GM21717 (cell line): Measurements from ENCODE around the gene SPDYE6.
"Not testable (repeated sequence)": the region's sequence is repeated elsewhere in the genome, so short reads cannot be mapped to it uniquely, and the experiment has no call there.

Experiments
- ATAC-seq: cut with Tn5 transposase; IDR thresholded peaks from one replicate; pipeline ENCODE4 v1.9.1; 2021; ENCODE audit warnings: mild to moderate bottlenecking, moderate library complexity; ENCODE audit not compliant: unreplicated experiment

Gene SPDYE6

GRCh38 chr7:102356344-102356743, at the start of gene SPDYE6:
Gene SPDYE6 (minus strand): TSS chr7:102356444. CDS start chr7:102356023, 421 bp downstream.
- not testable (repeated sequence) for ATAC-seq

- ATAC-seq, result not testable (repeated sequence)
Measured at GRCh38 chr7:102404862-102405188, 48.6 kb upstream of the SPDYE6 start.

- peak; percentile 72 for ATAC-seq
Measured at GRCh38 chr7:102404005-102404861, 48.0 kb upstream of the SPDYE6 start.

GRCh38 chr7:102403563-102403962, 47.3 kb upstream of the SPDYE6 start:
- no peak for ATAC-seq

GRCh38 chr7:102400360-102400759, 44.1 kb upstream of the SPDYE6 start:
- no peak for ATAC-seq

- ATAC-seq, result no peak
Measured at GRCh38 chr7:102398543-102398942, 42.3 kb upstream of the SPDYE6 start.

- peak; percentile 2 for ATAC-seq
Measured at GRCh38 chr7:102396710-102397019, 40.4 kb upstream of the SPDYE6 start.

GRCh38 chr7:102395873-102396709, 39.8 kb upstream of the SPDYE6 start, which contains the start of gene PRKRIP1:
Gene PRKRIP1 (plus strand): TSS chr7:102396363. CDS start chr7:102396412, 49 bp downstream.
- peak; percentile 94 for ATAC-seq

GRCh38 chr7:102395592-102395872, 39.3 kb upstream of the SPDYE6 start:
- ATAC-seq, result no peak

GRCh38 chr7:102393467-102393866, 37.2 kb upstream of the SPDYE6 start:
- ATAC-seq, result no peak

- ATAC-seq, result no peak
Measured at GRCh38 chr7:102392330-102392729, 36.1 kb upstream of the SPDYE6 start.

- peak; percentile 44 for ATAC-seq
Measured at GRCh38 chr7:102390697-102391484, 34.6 kb upstream of the SPDYE6 start.

- no peak for ATAC-seq
Measured at GRCh38 chr7:102389810-102390209, 33.6 kb upstream of the SPDYE6 start.

- ATAC-seq, result no peak
Measured at GRCh38 chr7:102387064-102387463, 30.8 kb upstream of the SPDYE6 start.

- not testable (repeated sequence) for ATAC-seq
Measured at GRCh38 chr7:102381696-102382425, 25.6 kb upstream of the SPDYE6 start.

- ATAC-seq, result not testable (repeated sequence)
Measured at GRCh38 chr7:102380837-102381236, 24.6 kb upstream of the SPDYE6 start.

- no peak for ATAC-seq
Measured at GRCh38 chr7:102376964-102377466, 20.8 kb upstream of the SPDYE6 start.

- not testable (repeated sequence) for ATAC-seq
Measured at GRCh38 chr7:102372796-102373195, 16.6 kb upstream of the SPDYE6 start.

GRCh38 chr7:102370038-102370437, 13.8 kb upstream of the SPDYE6 start:
- not testable (repeated sequence) for ATAC-seq

- ATAC-seq, result not testable (repeated sequence)
Measured at GRCh38 chr7:102365390-102365789, 9.1 kb upstream of the SPDYE6 start.
